GM19240 (cell line): ENCODE results near the gene SLITRK5.

Source experiments
- DNase-seq: peaks from one replicate; pipeline ENCODE4 v3.0.0; 2011; ENCODE audit warnings: low spot score; ENCODE audit not compliant: insufficient read length

SLITRK5 gene

DNA sequence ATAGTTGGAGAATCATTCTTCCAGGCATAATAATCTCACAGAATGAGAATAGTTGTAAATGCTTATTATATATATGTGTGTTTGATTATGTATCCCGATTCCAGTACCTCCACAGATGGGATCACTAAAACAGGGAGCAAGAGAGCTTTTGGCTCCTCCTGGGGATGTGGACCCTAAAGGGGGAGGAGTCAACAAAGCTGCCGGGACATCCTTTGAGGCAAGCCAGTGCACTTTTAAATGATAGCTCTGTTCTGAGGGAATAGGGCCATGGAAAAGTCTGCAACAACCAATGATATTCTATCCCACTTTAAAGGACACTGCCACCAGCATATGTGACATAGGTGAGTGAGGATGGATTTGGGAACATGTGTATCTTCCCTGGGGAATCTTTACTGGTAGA is 40.8 kb downstream of the SLITRK5 start:
- DNase-seq = no peak
